MCF 10A (cell line): ENCODE results near the gene SNX11. TPM values are rescaled to one million over a fixed set of nuclear protein-coding genes. Genes with fewer than 3 reads are reported as not detected.

Experiments
- BruUV-seq: library from RNA; stranded (reverse); fragments of 400-500 nt; replicated peaks from 2 replicates; lab custom pipeline; 2021; lab: Mats Ljungman, UMichigan
- CTCF ChIA-PET: fragments of 300-600 bp; sonication (Branson Sonifier 250); formaldehyde crosslinking; extraction: SDS; loops from one replicate; lab custom pipeline; 2021; ENCODE audit warnings: antibody characterized with exemption, inconsistent platforms; lab: Yijun Ruan, JAX
- POLR2A ChIA-PET: fragments of 300-600, 350-650 bp; sonication (Branson Sonifier 250); formaldehyde crosslinking; extraction: SDS; loops from one replicate; lab custom pipeline; 2020; ENCODE audit warnings: antibody characterized with exemption, inconsistent platforms; lab: Yijun Ruan, JAX
- DNase-seq: peaks from one replicate; pipeline ENCODE4 v3.0.0-alpha.2; 2018; ENCODE audit not compliant: unreplicated experiment
- H3K27ac Mint-ChIP-seq: one replicate; pipeline ENCODE4 v1.8.0; 2022; ENCODE audit warnings: mild to moderate bottlenecking, low read depth, mixed read lengths; ENCODE audit not compliant: unreplicated experiment
- H3K27me3 Mint-ChIP-seq: one replicate; pipeline ENCODE4 v1.8.0; 2022; ENCODE audit warnings: mixed read lengths; ENCODE audit not compliant: insufficient read depth, unreplicated experiment
- H3K36me3 Mint-ChIP-seq: one replicate; pipeline ENCODE4 v1.8.0; 2022; ENCODE audit warnings: mild to moderate bottlenecking, moderate library complexity, mixed read lengths; ENCODE audit not compliant: insufficient read depth, unreplicated experiment
- H3K4me1 Mint-ChIP-seq: one replicate; pipeline ENCODE4 v1.8.0; 2022; ENCODE audit warnings: mixed read lengths; ENCODE audit not compliant: insufficient read depth, unreplicated experiment
- H3K4me3 Mint-ChIP-seq: one replicate; pipeline ENCODE4 v1.8.0; 2022; ENCODE audit warnings: mild to moderate bottlenecking, moderate library complexity, mixed read lengths; ENCODE audit not compliant: unreplicated experiment
- H3K9me3 Mint-ChIP-seq: one replicate; pipeline ENCODE4 v1.8.0; 2022; ENCODE audit warnings: mixed read lengths; ENCODE audit not compliant: unreplicated experiment
- CTCF ChIP-seq: fragments of 200-600 bp; IDR thresholded peaks from one replicate; pipeline ENCODE4 v1.8.0; 2022; ENCODE audit warnings: antibody characterized with exemption, mild to moderate bottlenecking; ENCODE audit not compliant: unreplicated experiment
- intact Hi-C: fragments of 100-400 bp; cut with micrococcal nuclease; formaldehyde crosslinking; loops from 2 replicates; pipeline ENCODE4 v1.14.1; 2022
- total RNA-seq: library from RNA; stranded (reverse); gene quantifications from 2 replicates; pipeline ENCODE4 v1.2.3, GENCODE V29; 2022

SNX11 gene
- total RNA-seq, 1 experiment from 2014 or later = 24.2 TPM

- BruUV-seq = no TSS peak
- CTCF ChIA-PET = interaction anchor here (0.7 to 1.3 kb wide), 3 partner anchors 19 to 102 kb away, joined by 3 to 4 read pairs (median 4); no protein-coding TSS in a partner anchor
- intact Hi-C loops = no loop called here
Measured at GRCh38 chr17:48127371-48128051, 19.9 kb downstream of the SNX11 start.

DNA sequence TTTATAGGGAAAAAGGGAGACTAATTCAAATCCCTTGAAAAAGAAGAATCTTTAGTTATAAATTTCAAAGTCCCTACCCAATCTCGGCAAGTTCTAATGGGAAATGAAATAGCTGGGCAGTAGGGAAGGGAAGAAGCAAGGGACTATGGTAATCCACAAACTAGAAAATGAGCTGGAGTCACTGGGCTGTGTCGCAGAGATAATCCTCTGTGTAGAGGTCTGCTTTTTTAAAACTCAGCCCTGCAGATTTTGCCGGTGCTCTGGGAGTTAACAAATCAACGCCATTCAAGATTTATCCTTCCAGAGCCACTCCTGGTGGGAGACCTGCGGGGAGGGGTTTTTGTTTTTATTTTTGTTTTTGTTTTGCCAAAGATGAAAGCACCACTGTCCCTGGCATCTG, 20.8 kb downstream of the SNX11 start:
- no peak overlapping the region for H3K27ac Mint-ChIP-seq
- no peaks in the 10 kb centered on the region for H3K9me3 Mint-ChIP-seq
- intact Hi-C loops = no loop called here
- peaks cover 13% of the 10 kb centered on the region for H3K4me1 Mint-ChIP-seq
- ChIA-PET POLR2A (interaction anchor here (0.7 to 2.6 kb wide), 6 partner anchors 21 to 596 kb away, joined by 3 to 19 read pairs (median 4); partner anchors contain the start of gene SNX11), CTCF (interaction anchor here (0.6 to 5.8 kb wide), 4 partner anchors 10 to 754 kb away, joined by 3 to 72 read pairs (median 10); no protein-coding TSS in a partner anchor)
- H3K27me3 Mint-ChIP-seq = no peaks in the 10 kb centered on the region
- BruUV-seq = no TSS peak
- peaks cover 6% of the 10 kb centered on the region for H3K36me3 Mint-ChIP-seq
- no peak for TF ChIP-seq CTCF
- no peak for DNase-seq
- H3K4me3 Mint-ChIP-seq = no peak overlapping the region

More at GRCh38 chr17:48127371-48128051, 19.9 kb downstream of the SNX11 start:
- TF ChIP-seq CTCF = no peak
- Mint-ChIP-seq H3K36me3 (peaks cover 11% of the 10 kb centered on the region), H3K27me3 (no peaks in the 10 kb centered on the region), H3K27ac (peak overlapping the region; percentile 60), H3K9me3 (no peaks in the 10 kb centered on the region), H3K4me3 (no peak overlapping the region), H3K4me1 (peaks cover 13% of the 10 kb centered on the region)
- POLR2A ChIA-PET = interaction anchor here (0.6 to 3.6 kb wide), 5 partner anchors 20 to 821 kb away, joined by 3 to 25 read pairs (median 6); partner anchors contain the start of gene SNX11
- peak; percentile 74 for DNase-seq

GRCh38 chr17:48129981-48130380, 22.4 kb downstream of the SNX11 start:
- H3K27ac Mint-ChIP-seq = no peak overlapping the region
- ChIA-PET POLR2A (interaction anchor here (0.8 to 2.6 kb wide), 6 partner anchors 22 to 105 kb away, joined by 4 to 19 read pairs (median 6); partner anchors contain the start of gene SNX11), CTCF (interaction anchor here (0.6 to 5.8 kb wide), 6 partner anchors 10 to 152 kb away, joined by 3 to 72 read pairs (median 10); no protein-coding TSS in a partner anchor)
- no peaks in the 10 kb centered on the region for H3K27me3 Mint-ChIP-seq
- intact Hi-C loops = loop anchor here (5.0 kb wide), 1 partner anchor 183 kb away; no protein-coding TSS in a partner anchor
- H3K36me3 Mint-ChIP-seq = peaks cover 5% of the 10 kb centered on the region
- no peaks in the 10 kb centered on the region for H3K9me3 Mint-ChIP-seq
- TF ChIP-seq CTCF = no peak
- peaks cover 13% of the 10 kb centered on the region for H3K4me1 Mint-ChIP-seq
- H3K4me3 Mint-ChIP-seq = no peak overlapping the region
- no TSS peak for BruUV-seq
- no peak for DNase-seq
